Activated CD8-positive, alpha-beta T cell treated with anti-CD3 and anti-CD28 coated beads for 36 hours (primary cell): ENCODE results near the gene GPSM3. TPM values are rescaled to one million over a fixed set of nuclear protein-coding genes. Genes with fewer than 3 reads are reported as not detected.

Experiments
- ATAC-seq: fragments of 200-7000 bp; cut with Tn5 transposase; one replicate; pipeline ENCODE4 v1.10.0; 2021; ENCODE audit warnings: mild to moderate bottlenecking, moderate library complexity
- CTCF ChIA-PET: fragments of 350-600 bp; sonication (Branson Sonifier 250); formaldehyde crosslinking; loops from one replicate; lab custom pipeline; 2021; ENCODE audit warnings: antibody characterized with exemption; lab: Charles Lee
- POLR2A ChIA-PET: fragments of 350-600 bp; sonication (Branson Sonifier 250); formaldehyde crosslinking; loops from one replicate; lab custom pipeline; 2021; ENCODE audit warnings: antibody characterized with exemption; lab: Charles Lee
- DNase-seq: peaks from one replicate; pipeline ENCODE4 v3.0.0-alpha.2; 2020
- H3K27ac Mint-ChIP-seq: one replicate; pipeline ENCODE4 v1.8.0; 2021; ENCODE audit warnings: mild to moderate bottlenecking, mixed read lengths
- H3K27me3 Mint-ChIP-seq: one replicate; pipeline ENCODE4 v1.8.0; 2021; ENCODE audit warnings: mixed read lengths
- H3K36me3 Mint-ChIP-seq: one replicate; pipeline ENCODE4 v1.8.0; 2021; ENCODE audit warnings: low read depth, mixed read lengths
- H3K4me1 Mint-ChIP-seq: one replicate; pipeline ENCODE4 v1.8.0; 2021; ENCODE audit warnings: low read depth, mixed read lengths
- H3K4me3 Mint-ChIP-seq: one replicate; pipeline ENCODE4 v1.8.0; 2021; ENCODE audit warnings: mild to moderate bottlenecking, moderate library complexity, mixed read lengths
- H3K9me3 Mint-ChIP-seq: one replicate; pipeline ENCODE4 v1.8.0; 2021; ENCODE audit warnings: mixed read lengths
- CTCF ChIP-seq: fragments of 200-600 bp; IDR thresholded peaks from one replicate; pipeline ENCODE4 v1.8.0; 2022; ENCODE audit warnings: antibody characterized with exemption, mild to moderate bottlenecking
- intact Hi-C: fragments of 100-400 bp; cut with micrococcal nuclease; formaldehyde crosslinking; loops from one replicate; pipeline ENCODE4 v1.10.0; 2022
- total RNA-seq, 2 experiments: library from RNA; stranded (reverse); gene quantifications; one replicate each; pipeline ENCODE4 v1.2.3, GENCODE V29; 2021

GPSM3 gene
- total RNA-seq: 10 to 100 TPM; 67.8 to 68.7 TPM

GRCh38 chr6:32192608-32193039, at the start of gene GPSM3:
Gene GPSM3 (minus strand): TSS chr6:32192643. CDS start chr6:32192513, 130 bp downstream.
- Mint-ChIP-seq H3K4me1 (peaks cover 38% of the 10 kb centered on the region), H3K9me3 (no peaks in the 10 kb centered on the region), H3K36me3 (peaks cover 23% of the 10 kb centered on the region), H3K27me3 (no peaks in the 10 kb centered on the region), H3K27ac (peak within 1 kb of the TSS; percentile 99), H3K4me3 (peak within 1 kb of the TSS; percentile 97)
- ATAC-seq: no peak
- peak; percentile 63 for DNase-seq
- ChIA-PET CTCF (interaction anchor here (0.8 to 4.4 kb wide), 4 partner anchors 13 to 761 kb away, joined by 3 to 32 read pairs (median 3); partner anchors contain the start of gene HLA-DMA), POLR2A (interaction anchor here (0.8 to 7.2 kb wide), 6 partner anchors 14 to 779 kb away, joined by 3 to 72 read pairs (median 3); partner anchors contain the start of genes AGPAT1, ATF6B, PSMB9 and RNF5)
- TF ChIP-seq CTCF: no peak
- intact Hi-C loops: no loop called here

GRCh38 chr6:32240686-32241085, 48.2 kb upstream of the GPSM3 start:
- no peak for DNase-seq
- Mint-ChIP-seq H3K27ac (no peak overlapping the region), H3K9me3 (no peaks in the 10 kb centered on the region), H3K4me3 (no peak overlapping the region), H3K4me1 (peaks cover 26% of the 10 kb centered on the region), H3K36me3 (no peaks in the 10 kb centered on the region), H3K27me3 (no peaks in the 10 kb centered on the region)
- ChIA-PET POLR2A (no interaction called here), CTCF (no interaction called here)
- ATAC-seq: no peak
- TF ChIP-seq CTCF: no peak
- intact Hi-C loops: loop anchor here (10.0 kb wide), 1 partner anchor 154 kb away; no protein-coding TSS in a partner anchor

- no peak for TF ChIP-seq CTCF
- no peaks in the 10 kb centered on the region for H3K27me3 Mint-ChIP-seq
- ChIA-PET CTCF (interaction anchor here (1.2 kb wide), 1 partner anchor 186 kb away, joined by 3 read pairs; no protein-coding TSS in a partner anchor), POLR2A (no interaction called here)
- intact Hi-C loops: no loop called here
- peaks cover 21% of the 10 kb centered on the region for H3K4me1 Mint-ChIP-seq
- ATAC-seq (no peak), DNase-seq (no peak)
- no peaks in the 10 kb centered on the region for H3K36me3 Mint-ChIP-seq
- H3K4me3 Mint-ChIP-seq: no peak overlapping the region
- no peaks in the 10 kb centered on the region for H3K9me3 Mint-ChIP-seq
- H3K27ac Mint-ChIP-seq: no peak overlapping the region
These were observed 47.0 kb upstream of the GPSM3 start for GRCh38 chr6:32239462-32239861.

- H3K27me3 Mint-ChIP-seq: no peaks in the 10 kb centered on the region
- intact Hi-C loops: no loop called here
- ATAC-seq (peak; percentile 61), DNase-seq (peak; percentile 26)
- ChIA-PET CTCF (interaction anchor here (1.2 to 2.4 kb wide), 2 partner anchors 10 to 36 kb away, joined by 3 to 8 read pairs; no protein-coding TSS in a partner anchor), POLR2A (no interaction called here)
- H3K4me1 Mint-ChIP-seq: no peaks in the 10 kb centered on the region
- H3K9me3 Mint-ChIP-seq: no peaks in the 10 kb centered on the region
- H3K36me3 Mint-ChIP-seq: no peaks in the 10 kb centered on the region
- H3K27ac Mint-ChIP-seq: no peak overlapping the region
- no peak overlapping the region for H3K4me3 Mint-ChIP-seq
- TF ChIP-seq CTCF: no peak
These were observed 42.5 kb upstream of the GPSM3 start for GRCh38 chr6:32234934-32235333.

- H3K4me1 Mint-ChIP-seq: peaks cover 9% of the 10 kb centered on the region
- H3K9me3 Mint-ChIP-seq: no peaks in the 10 kb centered on the region
- intact Hi-C loops: no loop called here
- no peak overlapping the region for H3K27ac Mint-ChIP-seq
- H3K27me3 Mint-ChIP-seq: no peaks in the 10 kb centered on the region
- DNase-seq (no peak), ATAC-seq (no peak)
- no peak for TF ChIP-seq CTCF
- POLR2A ChIA-PET: no interaction called here
- H3K4me3 Mint-ChIP-seq: no peak overlapping the region
- H3K36me3 Mint-ChIP-seq: no peaks in the 10 kb centered on the region
- CTCF ChIA-PET: interaction anchor here (1.1 kb wide), 1 partner anchor 31 kb away, joined by 5 read pairs; no protein-coding TSS in a partner anchor
These were observed 34.0 kb upstream of the GPSM3 start for GRCh38 chr6:32226434-32226833.
